Type B pancreatic cell (in vitro differentiated cells): ENCODE data around the gene RPS6KB2. TPM values are rescaled to one million over a fixed set of nuclear protein-coding genes. Genes with fewer than 3 reads are reported as not detected.

Experiments
- DNase-seq: peaks from one replicate; pipeline ENCODE4 v3.0.0; 2021; ENCODE audit warnings: mixed read lengths; ENCODE audit not compliant: unreplicated experiment; ENCODE audit errors: extremely low spot score
- H3K27ac Mint-ChIP-seq: 2 replicates; pipeline ENCODE4 v1.8.0; 2021; ENCODE audit warnings: mild to moderate bottlenecking, mixed read lengths
- H3K27me3 Mint-ChIP-seq: 2 replicates; pipeline ENCODE4 v1.8.0; 2021; ENCODE audit warnings: mixed read lengths
- H3K36me3 Mint-ChIP-seq: 2 replicates; pipeline ENCODE4 v1.8.0; 2021; ENCODE audit warnings: mixed read lengths
- H3K4me1 Mint-ChIP-seq: one replicate; pipeline ENCODE4 v1.8.0; 2021; ENCODE audit warnings: mixed read lengths; ENCODE audit not compliant: unreplicated experiment
- H3K4me3 Mint-ChIP-seq: 2 replicates; pipeline ENCODE4 v1.8.0; 2021; ENCODE audit warnings: mild to moderate bottlenecking, mixed read lengths
- H3K9me3 Mint-ChIP-seq: 2 replicates; pipeline ENCODE4 v1.8.0; 2021; ENCODE audit warnings: mixed read lengths
- CTCF ChIP-seq: fragments of 200-600 bp; sonication (generic); conservative IDR thresholded peaks from 2 replicates; pipeline ENCODE4 v1.5.0; 2021; ENCODE audit warnings: antibody characterized with exemption, mild to moderate bottlenecking
- total RNA-seq: library from RNA; stranded (reverse); gene quantifications from 2 replicates; pipeline ENCODE4 v1.2.1, GENCODE V29; 2021; ENCODE audit warnings: low replicate concordance

The RPS6KB2 gene
- total RNA-seq, 1 donor from 2014 or later: 57.0 TPM

GRCh38 chr11:67416416-67417335 is 11.6 kb upstream of the RPS6KB2 start:
- Mint-ChIP-seq H3K27ac (no peak overlapping the region), H3K4me3 (peak overlapping the region; percentile 77), H3K27me3 (peaks cover 48% of the 10 kb centered on the region), H3K9me3 (no peaks in the 10 kb centered on the region), H3K4me1 (peaks cover 17% of the 10 kb centered on the region), H3K36me3 (no peaks in the 10 kb centered on the region)
- no peak for DNase-seq
- TF ChIP-seq CTCF: no peak

DNA sequence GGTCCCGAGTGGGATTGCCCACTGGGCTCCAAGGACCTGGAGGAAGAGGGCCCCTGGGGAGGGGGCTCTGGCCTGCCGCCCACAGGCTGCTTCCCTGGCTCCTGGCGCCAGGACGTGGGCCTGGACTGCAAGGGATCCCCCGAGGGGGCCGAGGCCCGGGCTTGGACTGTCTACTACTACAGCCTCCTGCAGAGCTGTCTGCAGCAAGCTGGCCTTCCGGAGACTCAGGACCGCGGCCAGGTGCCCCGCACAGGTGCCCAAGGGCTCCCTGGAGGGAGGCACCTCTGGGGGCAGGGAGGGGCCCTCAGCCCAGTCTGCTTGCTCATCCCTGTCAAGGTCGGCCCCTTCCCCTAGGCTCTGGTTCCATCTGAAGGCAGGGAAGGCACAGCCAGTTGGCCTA is 10.9 kb upstream of the RPS6KB2 start:
- H3K9me3 Mint-ChIP-seq: no peaks in the 10 kb centered on the region
- peaks cover 17% of the 10 kb centered on the region for H3K4me1 Mint-ChIP-seq
- TF ChIP-seq CTCF: no peak
- no peaks in the 10 kb centered on the region for H3K36me3 Mint-ChIP-seq
- no peak overlapping the region for H3K4me3 Mint-ChIP-seq
- DNase-seq: no peak
- no peak overlapping the region for H3K27ac Mint-ChIP-seq
- peaks cover 40% of the 10 kb centered on the region for H3K27me3 Mint-ChIP-seq

DNA sequence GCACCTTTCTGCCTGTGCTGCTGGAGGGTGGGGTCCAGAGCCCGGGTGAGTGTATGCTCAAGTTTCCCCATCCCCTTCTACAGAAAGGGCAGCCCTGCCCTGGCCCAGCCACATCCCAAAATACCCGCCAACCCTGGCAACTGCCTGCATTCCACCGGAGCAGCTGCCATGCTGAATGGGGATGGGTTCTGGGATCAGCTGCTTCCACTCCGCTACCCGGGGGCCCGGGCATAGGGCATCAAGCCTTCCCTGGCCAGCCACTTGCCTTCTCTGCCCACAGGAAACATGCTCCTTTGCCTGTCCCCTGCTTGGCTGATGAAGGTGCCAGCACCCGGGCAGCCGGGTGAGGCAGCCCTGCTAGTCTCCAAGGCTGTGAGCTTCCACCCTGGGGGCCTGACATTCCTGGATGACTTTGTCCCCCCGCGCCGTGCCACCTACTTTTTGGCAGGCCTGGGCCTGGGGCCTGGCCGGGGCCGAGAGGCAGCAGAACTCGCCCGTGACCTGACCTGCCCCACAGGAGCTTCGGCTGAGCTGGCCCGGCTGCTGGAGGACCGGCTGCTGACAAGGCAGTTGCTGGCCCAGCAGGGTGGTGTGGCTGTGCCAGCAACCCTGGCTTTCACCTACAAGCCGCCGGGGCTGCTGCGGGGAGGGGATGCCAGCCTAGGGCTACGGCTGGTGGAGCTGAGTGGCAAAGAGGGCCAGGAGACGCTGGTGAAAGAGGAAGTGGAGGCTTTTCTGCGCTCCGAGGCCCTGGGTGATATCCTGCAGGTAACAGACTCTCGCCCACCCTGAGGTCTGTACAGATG is 9.6 kb upstream of the RPS6KB2 start:
- H3K36me3 Mint-ChIP-seq: no peaks in the 10 kb centered on the region
- DNase-seq: no peak
- H3K4me3 Mint-ChIP-seq: no peak overlapping the region
- peaks cover 28% of the 10 kb centered on the region for H3K27me3 Mint-ChIP-seq
- no peak overlapping the region for H3K27ac Mint-ChIP-seq
- no peak for TF ChIP-seq CTCF
- peaks cover 13% of the 10 kb centered on the region for H3K4me1 Mint-ChIP-seq
- H3K9me3 Mint-ChIP-seq: no peaks in the 10 kb centered on the region

DNA sequence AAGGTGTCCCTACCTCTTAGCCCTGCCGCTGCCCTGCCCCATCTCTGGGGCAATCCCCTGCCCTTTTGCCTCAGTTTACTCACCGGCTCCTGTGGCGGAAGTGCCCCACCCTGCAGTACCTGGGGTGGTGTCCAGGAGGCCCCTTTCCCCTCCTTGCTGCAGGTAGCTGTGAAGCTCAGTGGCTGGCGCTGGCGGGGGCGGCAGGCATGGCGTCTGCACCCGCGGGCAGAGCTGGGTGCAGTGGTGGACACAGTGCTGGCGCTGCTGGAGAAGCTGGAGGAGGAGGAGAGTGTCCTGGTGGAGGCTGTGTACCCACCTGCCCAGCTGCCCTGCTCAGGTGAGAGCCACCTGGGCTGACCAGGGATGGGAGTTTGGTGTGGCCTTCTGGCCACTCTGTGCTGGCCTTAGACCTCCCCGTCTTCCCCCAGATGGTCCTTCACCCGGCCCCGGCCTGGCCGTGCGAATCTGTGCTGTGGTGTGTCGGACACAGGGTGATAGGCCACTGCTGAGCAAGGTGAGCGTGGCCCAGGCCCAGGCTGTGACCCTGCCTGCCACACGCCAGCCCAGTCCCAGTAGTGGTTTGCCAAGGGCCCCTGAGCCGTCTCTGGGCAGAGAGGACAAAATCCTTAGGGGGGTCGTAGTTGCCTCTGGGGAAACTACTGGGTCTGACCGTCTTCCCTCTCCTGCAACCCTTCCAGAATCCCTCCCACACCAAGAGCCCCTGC is 8.8 kb upstream of the RPS6KB2 start:
- H3K27me3 Mint-ChIP-seq: peaks cover 20% of the 10 kb centered on the region
- H3K27ac Mint-ChIP-seq: no peak overlapping the region
- TF ChIP-seq CTCF: no peak
- no peaks in the 10 kb centered on the region for H3K9me3 Mint-ChIP-seq
- H3K36me3 Mint-ChIP-seq: no peaks in the 10 kb centered on the region
- no peak for DNase-seq
- H3K4me3 Mint-ChIP-seq: peak overlapping the region; percentile 81
- peaks cover 13% of the 10 kb centered on the region for H3K4me1 Mint-ChIP-seq

GRCh38 chr11:67420147-67420645 is 8.1 kb upstream of the RPS6KB2 start:
- TF ChIP-seq CTCF: no peak
- peaks cover 15% of the 10 kb centered on the region for H3K27me3 Mint-ChIP-seq
- H3K36me3 Mint-ChIP-seq: no peaks in the 10 kb centered on the region
- no peak overlapping the region for H3K27ac Mint-ChIP-seq
- no peaks in the 10 kb centered on the region for H3K9me3 Mint-ChIP-seq
- H3K4me1 Mint-ChIP-seq: peaks cover 13% of the 10 kb centered on the region
- DNase-seq: no peak
- H3K4me3 Mint-ChIP-seq: peak overlapping the region; percentile 81
